Hindlimb muscle (tissue), 1 donor: ENCODE results near the gene SH3PXD2A. TPM values are rescaled to one million over a fixed set of nuclear protein-coding genes. Genes with fewer than 3 reads are reported as not detected.
"Not testable (repeated sequence)": the region's sequence is repeated elsewhere in the genome, so short reads cannot be mapped to it uniquely, and the experiment has no call there.

Experiments
- DNase-seq: peaks from one replicate; pipeline ENCODE4 v3.0.0-alpha.2; 2013
- polyA plus RNA-seq: library from polyadenylated mRNA; unstranded; fragments of 120-200 nt; gene quantifications from one replicate; pipeline ENCODE4 v1.2.1, GENCODE V29; 2013; ENCODE audit not compliant: insufficient read length

SH3PXD2A gene
- polyA plus RNA-seq, 1 donor, result 81.1 TPM

DNA sequence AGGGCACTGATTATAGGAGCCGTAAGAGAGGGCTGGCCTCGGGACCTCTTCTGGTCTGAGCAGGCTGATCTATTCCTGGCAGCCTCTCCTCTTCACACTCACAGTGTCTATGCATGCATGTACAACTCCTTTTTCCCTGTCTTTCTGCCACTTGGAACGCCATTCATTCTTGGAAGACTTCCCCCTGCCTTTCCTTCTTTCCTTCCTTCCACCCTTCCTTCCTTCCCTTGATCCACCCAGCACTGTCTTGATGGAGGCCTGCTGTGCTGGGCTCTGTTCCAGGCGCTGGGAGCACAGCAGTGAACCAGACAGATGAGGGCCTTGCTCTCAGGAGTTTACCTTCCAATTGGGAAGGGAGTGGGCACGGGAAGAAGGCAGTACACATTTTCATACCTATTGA lies 114.8 kb downstream of the SH3PXD2A start:
- peak; percentile 38 for DNase-seq

DNA sequence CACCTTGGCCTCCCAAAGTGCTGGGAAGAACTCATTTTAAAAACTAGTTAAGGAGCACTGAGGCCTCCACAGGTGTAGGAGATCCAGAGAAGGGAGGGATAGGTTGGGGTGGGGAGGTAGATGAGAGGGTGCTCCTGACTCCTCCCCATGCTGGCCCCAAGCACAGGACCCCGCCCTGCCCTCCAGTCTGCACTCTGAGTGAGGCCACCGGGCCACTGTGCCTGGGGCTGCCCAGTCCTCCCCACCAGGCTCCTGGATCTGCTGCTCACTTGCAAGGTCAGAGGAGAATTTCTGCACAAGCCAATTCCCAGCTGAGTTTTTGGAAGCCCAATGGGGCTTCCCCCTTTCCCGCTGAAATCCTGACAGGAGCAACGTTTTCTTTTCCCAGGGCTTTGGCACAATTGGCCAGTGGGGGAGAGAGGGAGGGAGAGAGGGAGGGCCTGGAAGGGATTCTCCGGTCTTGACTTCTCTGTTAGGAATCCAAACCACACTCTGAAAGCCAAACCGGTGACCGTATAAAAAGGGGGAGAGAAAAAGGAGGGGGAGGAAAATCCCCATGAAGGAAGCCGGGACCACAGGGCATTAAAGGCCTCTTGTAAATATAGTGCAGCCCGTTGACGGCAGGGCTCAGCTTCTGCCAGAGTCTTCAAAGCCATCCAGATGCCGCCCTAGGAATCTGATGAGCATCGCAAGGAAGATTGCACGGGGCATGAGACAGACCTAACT lies 116.2 kb downstream of the SH3PXD2A start:
- DNase-seq, result peak; percentile 79

DNA sequence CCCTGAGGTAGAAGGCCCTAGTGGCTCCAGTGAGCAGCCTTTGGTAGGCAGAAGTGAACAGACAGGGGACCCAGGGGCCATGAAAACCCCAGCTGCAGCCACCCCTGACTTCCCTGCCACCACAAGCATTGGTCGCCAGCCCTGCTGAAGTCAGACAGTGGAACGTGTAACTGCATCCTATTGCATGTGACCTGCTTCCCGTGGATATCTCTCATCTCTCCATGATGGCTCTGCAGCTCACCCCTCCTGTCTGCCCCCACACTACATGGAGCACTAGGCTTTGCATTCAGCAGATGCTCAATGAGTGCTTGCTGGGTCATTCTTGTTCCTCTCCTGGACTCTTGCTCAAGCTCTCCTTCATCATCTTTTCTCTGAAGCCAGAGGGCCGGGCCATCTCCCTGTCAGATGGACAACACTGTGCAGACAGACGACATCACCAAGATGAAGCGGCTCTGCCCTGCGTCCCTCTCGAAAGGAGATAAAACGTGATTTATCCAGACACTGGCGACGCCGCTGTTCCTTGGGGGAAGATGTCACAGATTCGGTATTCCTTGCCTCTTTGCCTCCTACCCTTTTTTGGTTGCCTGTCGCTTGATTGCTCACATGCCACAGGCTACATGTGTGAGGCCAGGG lies 117.5 kb downstream of the SH3PXD2A start:
- DNase-seq, result no peak

DNA sequence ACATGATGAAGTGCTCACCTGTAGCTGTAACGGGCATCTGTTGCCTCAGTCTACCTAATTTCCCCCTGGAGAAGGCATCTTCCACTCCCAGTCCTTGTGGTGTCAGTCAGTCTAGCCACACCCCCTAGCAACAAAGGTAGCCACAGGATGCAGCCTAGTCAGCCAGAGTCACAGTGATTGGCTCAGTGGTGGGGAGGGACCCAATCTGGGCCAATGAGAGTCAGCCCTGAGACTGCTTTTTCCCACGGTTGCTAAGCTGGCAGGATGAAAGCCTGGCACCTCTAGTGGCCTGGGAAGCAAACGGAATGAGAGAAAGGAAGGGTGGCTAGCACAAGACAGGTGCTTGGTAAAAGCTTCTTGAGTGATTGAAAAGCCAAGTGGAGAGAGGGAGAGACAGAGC lies 118.6 kb downstream of the SH3PXD2A start:
- no peak for DNase-seq

DNA sequence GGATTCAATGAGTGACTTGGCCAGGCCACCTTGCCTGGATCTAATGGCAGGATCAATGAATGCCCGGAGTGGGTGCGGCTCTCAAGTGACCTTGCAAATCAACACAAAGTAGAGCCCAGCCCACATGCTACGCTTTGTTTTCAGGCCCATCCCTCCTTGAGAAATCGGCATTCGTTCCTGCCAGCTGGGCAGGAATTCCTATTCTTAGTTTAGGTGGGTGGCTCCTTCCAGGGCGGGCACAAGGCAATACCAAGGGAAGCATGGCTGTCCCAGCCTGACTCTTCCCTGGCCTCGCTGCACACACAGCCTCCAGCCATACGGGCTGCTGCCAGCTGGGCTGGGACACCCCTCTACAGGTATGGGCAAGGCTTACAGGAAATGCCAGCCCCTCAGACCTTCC lies 119.3 kb downstream of the SH3PXD2A start:
- DNase-seq, result no peak

DNA sequence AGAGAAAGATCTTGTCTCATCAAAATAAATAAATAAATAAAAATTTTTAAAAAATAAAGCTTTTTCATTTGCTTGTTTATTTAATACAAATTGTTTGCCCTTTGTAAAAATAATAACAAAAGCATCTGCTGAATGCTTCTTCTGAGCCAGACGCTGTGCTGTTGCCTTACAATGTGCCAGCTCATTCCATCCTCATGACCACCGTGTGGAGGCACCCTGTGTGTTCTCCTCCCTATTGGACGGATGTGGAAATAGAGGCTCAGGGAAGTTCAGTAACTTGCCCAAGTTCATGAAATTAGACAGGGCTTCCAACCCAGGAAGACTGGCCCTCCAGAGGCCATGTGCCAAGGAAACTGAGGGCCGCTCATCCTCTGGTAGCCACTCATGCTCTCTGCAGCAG lies 120.6 kb downstream of the SH3PXD2A start:
- DNase-seq, result no peak

DNA sequence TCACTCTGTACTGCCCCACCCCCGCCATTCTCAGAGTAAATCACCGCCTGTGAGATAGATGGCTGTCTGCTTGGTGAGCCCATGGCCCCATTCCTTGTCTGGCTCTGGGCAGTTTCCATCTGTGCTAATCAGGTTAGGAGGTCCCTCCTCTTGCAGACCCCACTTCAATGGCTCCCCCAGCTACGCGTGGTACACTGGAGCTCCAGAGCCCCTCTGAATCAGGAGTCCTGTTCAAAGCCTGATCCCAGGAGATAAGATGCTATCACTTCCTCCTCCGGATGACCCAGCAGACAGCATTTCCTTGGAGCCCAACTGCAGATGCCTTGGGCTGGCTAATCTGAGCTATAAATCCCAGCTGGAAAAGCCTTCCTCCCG lies 122.3 kb downstream of the SH3PXD2A start:
- DNase-seq, result no peak

DNA sequence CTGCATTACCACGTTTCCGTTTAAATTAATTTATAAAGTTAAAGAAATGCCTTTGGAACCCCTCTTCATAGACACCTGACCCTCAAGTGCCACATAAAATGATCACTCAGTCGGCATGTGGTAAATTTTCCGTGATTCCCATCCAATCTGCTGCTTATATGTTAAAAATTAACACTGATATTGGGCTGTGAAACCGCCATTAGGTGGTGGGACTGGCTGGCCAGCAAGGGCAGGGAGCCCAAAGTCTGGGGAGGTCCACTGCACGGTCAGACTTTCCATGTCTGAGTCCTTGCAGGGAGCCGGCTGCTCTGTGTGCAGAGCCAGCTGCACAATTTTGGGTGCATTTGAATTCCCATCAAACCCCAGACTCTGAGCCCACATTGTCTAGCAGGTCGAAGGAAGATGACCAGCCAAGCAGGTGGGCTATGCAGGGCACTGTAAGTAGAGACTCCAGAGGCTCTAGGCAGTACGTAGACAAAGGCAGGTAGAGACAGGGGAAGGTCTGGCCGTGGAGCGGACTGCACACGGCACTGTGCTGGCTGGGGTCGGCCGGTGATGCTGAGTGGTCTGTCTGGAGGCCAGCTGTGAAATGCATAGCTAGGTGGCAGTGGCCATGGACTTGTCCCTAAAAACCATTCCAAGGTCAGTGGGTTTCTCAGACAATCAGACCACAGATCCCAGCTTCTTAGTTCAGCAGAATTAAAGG lies 122.9 kb downstream of the SH3PXD2A start:
- DNase-seq, result no peak

DNA sequence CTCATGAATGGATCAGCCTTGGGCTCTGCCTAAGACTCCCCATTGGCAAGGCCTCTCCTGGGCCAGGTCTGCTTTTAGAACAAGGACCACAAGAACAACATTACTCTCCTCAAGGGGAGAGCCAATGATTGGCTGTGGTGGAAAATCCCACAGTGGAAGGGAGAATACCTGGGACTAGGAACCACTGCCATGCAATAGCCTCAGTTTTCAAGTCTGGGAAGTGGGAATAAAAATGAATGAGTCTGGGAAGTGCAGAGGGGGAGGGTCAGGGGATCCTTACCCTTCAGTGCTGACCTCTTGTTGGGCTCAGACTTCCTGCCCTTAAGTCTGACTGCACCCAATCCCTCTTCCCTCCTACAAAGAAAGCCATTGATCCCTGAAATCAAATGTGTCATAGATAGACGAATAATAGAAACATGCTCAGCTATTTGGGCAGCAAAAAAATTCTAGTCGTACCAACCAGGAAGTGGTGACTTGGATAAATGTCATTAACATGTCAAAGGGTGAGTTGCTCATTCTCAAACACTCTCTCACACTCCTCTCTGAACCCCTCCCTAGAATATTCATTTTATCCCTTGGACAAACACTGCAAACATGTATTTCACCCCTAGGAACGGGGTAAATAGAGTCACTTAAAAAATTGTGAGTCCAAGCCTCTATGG lies 123.6 kb downstream of the SH3PXD2A start:
- DNase-seq, result no peak

DNA sequence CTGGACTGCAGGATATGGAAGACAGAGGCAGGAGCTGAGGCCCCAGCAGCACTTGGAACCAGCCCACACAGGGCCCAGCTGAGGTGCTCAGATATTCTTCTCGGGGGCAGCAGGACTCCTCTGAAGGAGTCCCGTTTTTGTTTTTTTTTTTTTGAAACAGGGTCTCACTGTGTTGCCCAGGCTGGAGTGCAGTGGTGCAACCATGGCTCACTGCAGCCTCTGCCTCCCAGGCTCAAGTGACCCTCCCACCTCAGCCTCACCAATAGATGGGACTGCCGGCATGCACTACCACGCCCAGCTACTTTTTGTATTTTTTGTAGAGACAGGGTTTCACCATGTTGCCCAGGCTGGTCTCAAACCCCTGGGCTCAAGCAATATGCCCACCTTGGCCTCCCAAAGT lies 124.3 kb downstream of the SH3PXD2A start:
- DNase-seq, result not testable (repeated sequence)

DNA sequence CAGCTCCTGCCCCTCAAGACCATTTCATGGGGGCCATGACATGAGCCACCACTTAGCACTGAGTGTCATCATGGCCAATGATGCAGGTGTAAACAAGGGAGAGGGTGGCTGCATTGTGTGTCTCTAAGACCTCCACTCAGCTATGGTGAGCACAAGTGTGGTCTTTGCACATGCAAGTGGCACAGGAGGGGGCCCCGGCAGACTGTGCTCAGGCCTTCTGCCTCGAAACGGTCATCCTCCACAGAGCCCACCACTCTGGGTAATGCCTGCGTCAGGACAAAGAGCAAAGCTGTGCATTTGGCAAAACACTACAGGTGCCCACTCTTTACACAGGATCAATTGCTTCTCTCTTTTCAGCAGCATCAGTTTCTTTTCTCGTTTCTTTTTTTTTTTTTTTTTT lies 125.5 kb downstream of the SH3PXD2A start:
- no peak for DNase-seq

DNA sequence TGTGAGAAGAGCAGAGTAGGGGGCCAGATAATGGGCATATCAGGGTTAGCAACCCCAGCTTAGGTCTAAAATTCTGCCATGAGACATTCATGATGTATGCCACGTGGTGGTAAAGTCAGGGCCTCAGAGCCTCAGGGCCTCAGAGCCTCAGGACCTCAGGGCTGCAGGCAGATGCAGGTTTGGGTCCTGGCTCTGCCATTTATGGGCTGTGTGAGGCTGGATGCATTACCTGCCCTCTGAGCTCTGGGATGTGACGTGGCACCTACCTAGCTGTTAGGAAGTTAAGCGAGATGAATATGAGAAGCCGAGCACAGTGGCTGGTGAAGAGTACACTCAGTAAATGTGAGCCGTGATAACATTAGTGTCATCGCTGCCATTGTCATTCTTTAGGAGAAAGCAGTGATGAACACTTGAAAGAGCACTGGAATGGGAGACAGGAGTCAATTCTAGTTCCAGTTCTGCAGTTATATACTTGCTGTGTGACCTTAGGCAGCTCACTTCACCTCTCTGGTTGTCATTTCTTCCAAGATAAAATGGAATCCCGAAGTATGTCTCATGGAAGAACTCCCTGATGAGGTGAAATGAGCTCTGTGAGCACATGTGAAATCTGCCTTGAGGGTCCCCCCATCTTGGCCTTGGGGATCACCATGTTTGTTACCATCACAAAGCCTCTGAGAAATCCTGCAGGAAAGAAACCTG lies 127.2 kb downstream of the SH3PXD2A start:
- DNase-seq, result no peak

DNA sequence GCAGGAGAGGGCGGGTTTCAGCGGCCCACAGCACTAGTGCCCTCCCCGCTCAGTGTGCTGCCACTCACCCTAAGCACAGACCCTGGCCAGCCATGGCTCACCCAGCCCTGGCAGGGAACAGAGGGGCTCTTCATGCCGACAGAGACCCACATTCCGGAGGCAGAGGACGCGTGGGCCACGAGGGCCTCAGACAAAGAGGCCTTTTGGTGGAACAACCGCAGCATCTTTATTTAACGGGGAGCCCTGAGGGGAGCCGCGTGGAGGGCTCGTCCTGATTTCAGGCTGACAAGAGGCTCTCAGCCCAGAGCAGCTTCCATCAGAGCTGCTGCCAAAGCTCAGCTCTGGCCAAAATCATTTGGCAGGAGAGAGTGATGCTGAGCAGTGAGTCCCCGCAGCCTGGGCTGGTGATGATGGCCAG lies 127.8 kb downstream of the SH3PXD2A start:
- DNase-seq, result peak; percentile 79

DNA sequence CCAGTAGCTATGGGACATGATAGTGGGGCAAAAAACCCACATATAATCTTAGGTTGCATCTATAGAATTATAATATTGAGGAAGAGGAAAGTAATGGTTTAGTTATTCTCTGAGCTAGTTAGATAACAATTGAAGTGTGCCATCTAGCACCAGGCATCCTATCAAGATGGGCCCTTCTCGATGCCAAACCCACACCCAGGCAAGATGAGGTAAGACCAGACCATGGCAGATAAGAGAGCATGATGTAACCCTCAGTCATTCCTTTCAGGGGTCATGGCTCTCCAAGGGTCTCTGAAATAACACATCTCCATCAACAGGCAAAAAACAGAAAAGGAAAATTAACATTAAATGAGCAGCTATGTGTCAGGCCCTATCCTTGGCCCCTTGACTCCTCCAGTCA lies 128.7 kb downstream of the SH3PXD2A start:
- DNase-seq, result no peak

DNA sequence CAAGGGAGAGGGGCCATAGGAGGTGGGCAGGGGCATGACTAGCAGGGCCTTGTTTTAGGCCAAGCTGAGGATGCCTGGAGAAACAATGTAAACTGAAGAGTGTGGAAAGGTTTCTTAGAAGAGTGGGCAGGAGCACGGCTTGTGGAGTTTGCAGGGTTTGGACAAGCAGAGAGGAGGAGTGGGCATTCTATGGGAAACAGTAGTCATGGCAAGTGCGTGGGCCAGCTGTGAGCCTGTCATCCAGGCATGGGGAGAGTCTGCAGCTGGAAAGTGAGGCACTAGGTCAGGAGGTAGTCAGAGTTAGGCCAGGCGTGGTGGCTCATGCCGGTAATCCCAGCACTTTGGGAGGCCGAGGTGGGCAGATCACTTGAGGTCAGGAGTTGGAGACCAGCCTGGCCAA lies 130.1 kb downstream of the SH3PXD2A start:
- DNase-seq, result no peak

DNA sequence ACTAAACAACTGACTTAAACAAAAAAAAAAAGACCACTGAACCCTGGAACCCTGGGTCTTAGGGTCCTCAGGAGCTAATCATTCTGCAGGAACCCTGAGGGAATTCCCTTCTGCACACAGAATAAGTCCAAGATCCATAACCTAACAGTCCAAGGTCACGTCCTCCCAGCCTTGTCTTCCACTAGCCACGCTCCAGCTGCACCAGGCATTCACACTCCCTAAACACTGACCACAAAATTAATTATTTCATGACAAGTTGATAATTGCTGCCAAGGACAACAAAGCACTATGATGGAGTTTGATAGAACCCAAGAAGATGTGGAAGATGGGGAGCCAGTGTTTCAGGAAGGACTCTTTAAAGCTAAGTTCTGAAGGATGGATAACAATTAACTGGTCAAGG lies 130.6 kb downstream of the SH3PXD2A start:
- no peak for DNase-seq

DNA sequence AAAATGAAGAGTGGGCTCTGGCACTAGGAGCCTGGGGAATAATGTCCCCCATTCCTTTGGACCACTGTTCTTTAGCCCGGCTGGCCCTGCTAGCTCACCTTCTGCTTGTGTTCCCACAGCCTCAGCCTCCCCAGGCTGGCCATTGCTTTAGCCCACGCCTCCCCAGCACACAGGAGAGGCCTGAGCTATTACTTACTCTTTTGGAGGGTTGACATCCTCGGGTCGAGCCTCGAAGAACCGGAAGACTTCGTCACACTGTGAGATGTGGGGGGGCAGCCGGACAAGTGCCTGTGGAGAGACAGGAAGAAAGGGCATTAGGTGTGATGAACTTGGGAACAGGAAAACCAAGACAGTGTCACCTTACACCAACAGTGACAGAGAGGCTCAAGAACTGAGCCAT lies 131.3 kb downstream of the SH3PXD2A start:
- no peak for DNase-seq

DNA sequence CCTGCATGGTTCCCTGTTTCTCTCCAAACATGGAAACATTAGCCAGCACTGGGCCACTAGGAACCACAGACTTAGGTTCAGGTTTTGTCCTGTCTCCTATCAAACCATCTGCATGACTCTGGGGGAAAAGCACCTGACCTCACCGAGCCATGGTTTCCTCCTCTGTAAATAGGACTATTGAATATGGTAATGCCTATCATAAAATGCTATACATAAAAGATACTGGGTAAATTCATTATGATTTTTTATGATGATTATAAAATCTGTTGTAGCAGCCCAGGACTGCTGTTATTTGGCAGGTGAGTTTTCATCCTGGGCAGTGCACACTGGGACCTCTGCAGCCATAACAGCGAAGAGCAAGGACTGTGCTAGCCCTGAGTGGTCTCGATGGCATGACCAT lies 131.8 kb downstream of the SH3PXD2A start:
- no peak for DNase-seq

DNA sequence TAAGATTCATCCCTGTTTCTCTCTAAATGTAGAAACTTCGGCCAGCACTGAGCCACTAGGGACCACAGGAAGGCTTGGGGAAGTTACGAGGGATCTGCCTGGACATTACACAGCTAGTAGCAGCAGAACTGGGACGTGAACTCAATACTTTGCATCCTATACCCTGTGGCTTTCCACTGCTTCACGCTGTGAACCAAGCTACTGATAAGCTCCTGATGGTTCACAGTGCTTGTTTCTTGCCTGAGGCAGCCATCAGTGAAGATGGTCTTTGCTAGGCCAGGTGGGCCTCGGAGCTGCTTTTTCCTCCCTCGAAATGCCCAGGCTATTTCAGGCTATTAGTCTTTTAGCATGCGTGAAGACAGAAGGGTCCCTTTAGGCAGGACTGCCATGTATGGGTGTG lies 132.7 kb downstream of the SH3PXD2A start:
- no peak for DNase-seq

DNA sequence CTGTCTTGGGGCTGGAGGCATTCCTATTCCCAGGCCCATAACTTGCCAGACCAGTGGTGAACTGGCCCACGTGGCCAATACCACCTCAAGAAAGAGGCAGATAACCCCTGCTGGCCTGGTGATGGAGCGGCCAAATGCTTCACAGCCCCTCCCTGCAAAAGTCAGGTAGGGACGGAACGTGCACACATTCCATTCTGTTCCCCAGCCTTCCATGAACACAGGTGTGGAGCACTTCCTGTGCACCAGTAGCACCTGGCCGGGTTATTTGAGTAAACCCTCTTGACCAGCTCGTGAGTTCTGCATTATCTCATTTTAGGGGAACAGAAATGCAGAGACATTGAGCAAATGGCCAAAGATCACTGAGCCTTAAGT lies 134.4 kb downstream of the SH3PXD2A start:
- DNase-seq, result no peak

DNA sequence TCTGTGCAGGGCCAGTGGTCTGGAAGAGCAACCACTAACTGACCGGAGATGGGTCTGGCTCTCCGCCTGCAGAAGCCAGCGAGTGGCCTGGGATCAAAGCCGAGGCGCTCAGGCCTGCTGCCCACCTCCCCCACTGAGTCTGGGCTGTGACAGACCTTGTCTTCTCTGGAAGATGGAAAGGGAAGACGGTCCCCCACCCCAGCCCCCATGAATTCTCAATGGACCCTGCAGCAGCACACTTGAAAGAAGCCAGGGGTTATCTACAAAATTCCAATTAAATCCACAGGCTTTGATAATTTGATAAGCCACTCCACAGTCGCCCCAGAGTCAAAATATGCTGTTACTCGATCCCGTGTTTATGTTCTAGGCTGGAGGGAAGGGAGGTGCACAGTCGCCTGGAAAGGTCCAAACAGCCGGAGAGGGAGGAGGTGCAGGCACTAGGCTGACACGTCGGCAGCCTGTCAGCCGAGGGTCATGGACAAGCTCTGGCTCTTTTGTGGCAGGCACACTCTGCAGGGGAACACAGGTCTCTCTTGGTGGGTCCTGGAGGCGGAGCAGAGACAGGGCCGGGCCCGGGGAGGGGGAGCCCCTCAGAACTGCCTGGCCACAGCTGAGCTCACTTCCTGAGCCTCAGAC lies 134.9 kb downstream of the SH3PXD2A start:
- no peak for DNase-seq

DNA sequence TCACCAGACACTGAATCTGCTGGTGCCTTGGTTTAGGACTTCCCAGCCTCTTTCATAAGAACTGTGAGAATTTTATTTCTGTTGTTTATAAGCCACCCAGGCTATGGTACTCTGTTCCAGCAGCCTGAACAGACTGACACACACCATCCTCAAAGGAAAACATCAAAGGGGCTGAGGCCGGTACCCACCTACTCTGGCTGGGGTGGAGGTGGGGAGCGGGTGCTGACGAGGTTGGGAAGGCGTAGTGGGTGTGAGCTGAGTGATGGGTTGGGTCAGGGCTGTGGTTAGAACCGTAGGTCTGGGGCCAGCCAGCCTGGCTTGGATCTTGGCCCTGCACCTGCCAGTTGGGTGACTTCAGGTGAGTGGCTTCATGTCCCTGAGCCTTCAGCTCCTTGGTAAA lies 136.3 kb downstream of the SH3PXD2A start:
- DNase-seq, result no peak
